H1 (cell line): ENCODE measurements around the gene NPSR1. TPM values are rescaled to one million over a fixed set of nuclear protein-coding genes. Genes with fewer than 3 reads are reported as not detected.

ENCODE experiments used
- CTCF ChIA-PET: fragments of 300-600 bp; sonication (Branson Sonifier 250); formaldehyde crosslinking; loops from one replicate; lab custom pipeline; 2021; ENCODE audit not compliant: partially characterized antibody; lab: Charles Lee
- POLR2A ChIA-PET: fragments of 300-600 bp; sonication (Branson Sonifier 250); formaldehyde crosslinking; loops from one replicate; lab custom pipeline; 2021; ENCODE audit warnings: inconsistent platforms; ENCODE audit not compliant: partially characterized antibody; lab: Charles Lee
- DNase-seq, 2 experiments: peaks; one replicate each; pipeline versions ENCODE4 v3.0.0 to v3.0.0-alpha.2; 2010 to 2022; ENCODE audit warnings: low spot score in 2 of 2, low read depth in 1 of 2, mixed read lengths in 1 of 2
- FAIRE-seq: peaks from 2 replicates; lab custom pipeline; 2011; peaks lifted over from hg19 to GRCh38; lab: Jason Lieb, UNC
- H2AFZ ChIP-seq: 2 replicates; pipeline ENCODE4 v1.8.1; 2012; ENCODE audit warnings: low read length, inconsistent platforms
- H2AK5ac ChIP-seq: 2 replicates; pipeline ENCODE4 v1.6.1; 2013; ENCODE audit warnings: low read depth, low read length
- H2BK120ac ChIP-seq: replicated peaks from 2 replicates; pipeline ENCODE3; 2013; ENCODE audit warnings: low read depth, low read length, inconsistent platforms
- H2BK12ac ChIP-seq: 2 replicates; pipeline ENCODE4 v1.6.1; 2013; ENCODE audit warnings: low read depth, low read length
- H2BK15ac ChIP-seq: 2 replicates; pipeline ENCODE4 v1.6.1; 2013; ENCODE audit warnings: low read length
- H2BK20ac ChIP-seq: 2 replicates; pipeline ENCODE4 v1.6.1; 2013; ENCODE audit warnings: low read length
- H2BK5ac ChIP-seq: 2 replicates; pipeline ENCODE4 v1.6.1; 2013; ENCODE audit warnings: low read depth, low read length
- H3K14ac ChIP-seq: 2 replicates; pipeline ENCODE4 v1.6.1; 2013; ENCODE audit warnings: inconsistent platforms; ENCODE audit not compliant: insufficient read length
- H3K18ac ChIP-seq: 2 replicates; pipeline ENCODE4 v1.6.1; 2013; ENCODE audit warnings: low read length; ENCODE audit errors: extremely low read depth
- H3K23ac ChIP-seq: 2 replicates; pipeline ENCODE4 v1.6.1; 2013; ENCODE audit warnings: inconsistent platforms; ENCODE audit not compliant: insufficient read length
- H3K23me2 ChIP-seq: 2 replicates; pipeline ENCODE4 v1.6.1; 2013; ENCODE audit warnings: low read depth, low read length
- H3K27ac ChIP-seq: 2 replicates; pipeline ENCODE4 v1.6.1; 2011; ENCODE audit warnings: low read depth, low read length, inconsistent platforms
- H3K27me3 ChIP-seq, 4 experiments: replicated peaks in 1 of 4; 1 replicate in 1 of 4; 2 replicates in 3 of 4; pipeline versions ENCODE4 v1.6.1 to v1.8.1; 2011 to 2013; ENCODE audit warnings: low read length in 3 of 4, mild to moderate bottlenecking in 3 of 4, inconsistent platforms in 2 of 4, mixed read lengths in 2 of 4, moderate library complexity in 1 of 4; ENCODE audit not compliant: control insufficient read depth in 3 of 4, insufficient read depth in 3 of 4; ENCODE audit errors: extremely low read depth in 1 of 4
- H3K36me3 ChIP-seq, 4 experiments: 2 replicates each; pipeline versions ENCODE4 v1.6.1 to v1.8.1; 2011 to 2013; ENCODE audit warnings: mild to moderate bottlenecking in 4 of 4, low read length in 3 of 4, moderate library complexity in 2 of 4, control low read depth in 1 of 4, inconsistent platforms in 1 of 4; ENCODE audit not compliant: insufficient read depth in 4 of 4, control insufficient read depth in 2 of 4
- H3K4ac ChIP-seq: replicated peaks from 2 replicates; pipeline ENCODE3; 2013; ENCODE audit warnings: low read length, low read depth, mixed read lengths, inconsistent platforms; ENCODE audit not compliant: insufficient read length
- H3K4me1 ChIP-seq, 4 experiments: replicated peaks in 1 of 4; 1 replicate in 1 of 4; 2 replicates in 3 of 4; pipeline versions ENCODE4 v1.6.1 to v1.8.1; 2011 to 2013; ENCODE audit warnings: low read length in 3 of 4, inconsistent platforms in 2 of 4, mixed read lengths in 1 of 4; ENCODE audit not compliant: insufficient read depth in 4 of 4, control insufficient read depth in 3 of 4
- H3K4me2 ChIP-seq, 2 experiments: 2 replicates each; pipeline versions ENCODE4 v1.6.1 to v1.8.1; 2011 to 2013; ENCODE audit warnings: low read depth in 2 of 2, low read length in 2 of 2, control low read depth in 1 of 2, inconsistent platforms in 1 of 2, mild to moderate bottlenecking in 1 of 2; ENCODE audit not compliant: insufficient read depth in 1 of 2
- H3K4me3 ChIP-seq, 4 experiments: fragments of 200-600, 300-600 bp in 1 of 4; sonication (generic), shearing (Covaris generic), sonication (Bioruptor Twin) in 1 of 4; 2 replicates each; pipeline versions ENCODE4 v1.5.1 to v1.8.1; 2011 to 2016; ENCODE audit warnings: low read length in 4 of 4, low read depth in 3 of 4, control low read depth in 2 of 4, inconsistent platforms in 2 of 4, mild to moderate bottlenecking in 2 of 4, mixed read lengths in 1 of 4, moderate library complexity in 1 of 4; ENCODE audit not compliant: insufficient read depth in 2 of 4; ENCODE audit errors: extremely low read depth in 1 of 4
- H3K56ac ChIP-seq: replicated peaks from 2 replicates; pipeline ENCODE3; 2013; ENCODE audit warnings: low read depth, mild to moderate bottlenecking, mixed read lengths, low read length, inconsistent platforms; ENCODE audit not compliant: insufficient read length
- H3K79me1 ChIP-seq: 2 replicates; pipeline ENCODE4 v1.6.1; 2013; ENCODE audit warnings: low read depth, low read length, control low read depth
- H3K79me2 ChIP-seq, 2 experiments: 2 replicates each; pipeline versions ENCODE4 v1.6.1 to v1.8.1; 2012 to 2013; ENCODE audit warnings: low read length in 2 of 2, mild to moderate bottlenecking in 2 of 2, inconsistent platforms in 1 of 2; ENCODE audit not compliant: insufficient read depth in 2 of 2, control insufficient read depth in 1 of 2
- H3K9ac ChIP-seq, 4 experiments: replicated peaks in 1 of 4; 1 replicate in 1 of 4; 2 replicates in 3 of 4; pipeline versions ENCODE4 v1.6.1 to v1.8.1; 2011 to 2013; ENCODE audit warnings: low read depth in 3 of 4, low read length in 3 of 4, control low read depth in 2 of 4, mild to moderate bottlenecking in 2 of 4, moderate library complexity in 2 of 4, inconsistent platforms in 1 of 4; ENCODE audit errors: extremely low read depth in 1 of 4
- H3K9me3 ChIP-seq, 2 experiments: 2 replicates each; pipeline versions ENCODE4 v1.6.1 to v1.8.1; 2012 to 2013; ENCODE audit warnings: mild to moderate bottlenecking in 2 of 2, moderate library complexity in 2 of 2, control low read depth in 1 of 2, inconsistent platforms in 1 of 2, low read depth in 1 of 2, low read length in 1 of 2, mixed read lengths in 1 of 2; ENCODE audit not compliant: insufficient read depth in 2 of 2
- H4K20me1 ChIP-seq, 2 experiments: replicated peaks in 1 of 2; 2 replicates each; pipeline versions ENCODE3 to v1.8.1; 2011 to 2013; ENCODE audit warnings: inconsistent platforms in 2 of 2, low read length in 2 of 2, mild to moderate bottlenecking in 1 of 2; ENCODE audit not compliant: insufficient read depth in 2 of 2, control insufficient read depth in 1 of 2
- H4K5ac ChIP-seq: 2 replicates; pipeline ENCODE4 v1.6.1; 2013; ENCODE audit warnings: low read length, low read depth, mixed read lengths, inconsistent platforms; ENCODE audit not compliant: insufficient read length
- H4K8ac ChIP-seq: 2 replicates; pipeline ENCODE4 v1.8.0; 2013; ENCODE audit warnings: mild to moderate bottlenecking, moderate library complexity, low read length, inconsistent platforms; ENCODE audit not compliant: insufficient read depth; ENCODE audit errors: extremely low read depth
- H4K91ac ChIP-seq: replicated peaks from 2 replicates; pipeline ENCODE3; 2013; ENCODE audit warnings: low read length, mixed read lengths, inconsistent platforms; ENCODE audit not compliant: insufficient read length
- HDAC2 ChIP-seq, 2 experiments: fragments of 300-600 bp in 1 of 2; sonication (generic) in 1 of 2; IDR thresholded peaks; 2 replicates each; pipeline ENCODE4 v1.6.1; 2011 to 2012; ENCODE audit warnings: low read depth in 2 of 2, low read length in 2 of 2, mild to moderate bottlenecking in 2 of 2, moderate library complexity in 2 of 2, borderline replicate concordance in 1 of 2, inconsistent platforms in 1 of 2
- HDAC6 ChIP-seq: IDR thresholded peaks from one replicate; pipeline ENCODE4 v1.7.1; 2012; ENCODE audit warnings: low read depth, mild to moderate bottlenecking, inconsistent platforms, low read length, moderate library complexity
- WGBS, 2 experiments: shearing (Covaris generic) in 1 of 2; methylation state at CpG; one replicate each; pipeline versions ENCODE4 v1.1.6 to v1.1.7; 2013 to 2015; ENCODE audit warnings: low lambda C conversion rate in 2 of 2, mixed read lengths in 2 of 2, inconsistent platforms in 1 of 2, low coverage in 1 of 2, missing lambda C conversion rate in 1 of 2; ENCODE audit not compliant: insufficient replicate concordance in 2 of 2, insufficient coverage in 1 of 2, insufficient read length in 1 of 2; ENCODE audit errors: extremely low coverage in 1 of 2, missing lambda C conversion rate in 1 of 2; 5-methylcytosine and 5-hydroxymethylcytosine counted together
- polyA plus RNA-seq, 7 experiments: library from polyadenylated mRNA; depleted of rRNA in 3 of 7; stranded (reverse) in 5 of 7; unstranded in 2 of 7; fragments of >200 nt in 5 of 7; fragments of 200-250 nt in 2 of 7; gene quantifications; 1 replicate in 5 of 7; 2 replicates in 1 of 7; 4 replicates in 1 of 7; pipeline versions ENCODE4 v1.2.1 to v1.2.3, GENCODE V29; 2011 to 2013; ENCODE audit warnings: missing spikeins in 2 of 7, mixed read lengths in 2 of 7
- total RNA-seq: library from RNA; stranded (reverse); fragmentation: NEBNext Ultra II Directional; extraction: Animal tissue kit (Norgen Biotek cat#: 25700); gene quantifications from 2 replicates; pipeline ENCODE4 v1.2.1, GENCODE V29; 2021

NPSR1 gene
- total and polyA plus RNA-seq, 2 of the 8 experiments (the other 6 are each of a cell fraction or from before 2014, with no cell fraction given), result not detected

DNA sequence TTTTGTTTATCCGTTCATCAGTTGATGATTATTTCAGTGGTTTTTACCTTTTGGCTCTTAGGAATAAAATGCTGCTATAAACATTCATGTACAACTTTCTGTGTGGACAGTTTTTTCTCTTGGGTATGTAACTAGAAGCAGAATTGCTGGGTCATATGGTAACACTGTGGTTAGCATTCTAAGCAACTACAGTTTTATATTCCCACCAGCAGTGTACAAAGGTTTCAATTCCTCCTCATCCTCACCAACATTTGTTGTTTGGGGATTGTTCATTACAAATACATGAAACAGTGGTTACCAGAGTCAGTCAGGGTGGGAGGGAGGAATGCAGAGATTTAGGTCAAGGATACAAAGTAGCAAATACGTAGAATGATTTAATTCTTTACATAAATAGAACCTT, 97.0 kb downstream of the NPSR1 start:
- Histone ChIP-seq H2BK12ac (no peak overlapping the region), H3K23ac (no peak overlapping the region), H3K79me2 (no peaks in the 10 kb centered on the region), H3K18ac (no peak overlapping the region), H4K20me1 (no peaks in the 10 kb centered on the region), H2BK20ac (no peak overlapping the region), H4K5ac (no peak overlapping the region), H2BK120ac (no peak overlapping the region), H2AFZ (no peak overlapping the region), H3K36me3 (no peaks in the 10 kb centered on the region), H3K4me2 (no peak overlapping the region), H3K27ac (no peak overlapping the region), H3K56ac (no peak overlapping the region), H3K9ac (no peak overlapping the region), H3K23me2 (no peaks in the 10 kb centered on the region), H3K4me3 (no peak overlapping the region), H3K79me1 (no peaks in the 10 kb centered on the region), H2BK15ac (no peak overlapping the region), H2BK5ac (no peak overlapping the region), H4K91ac (no peak overlapping the region), H3K4ac (no peak overlapping the region), H3K4me1 (no peaks in the 10 kb centered on the region; a peak in 2 of 7 replicates), H4K8ac (no peak overlapping the region), H3K14ac (no peak overlapping the region), H2AK5ac (no peak overlapping the region), H3K27me3 (no peaks in the 10 kb centered on the region), H3K9me3 (no peaks in the 10 kb centered on the region)
- POLR2A ChIA-PET, result no interaction called here
- no peak for DNase-seq
- 98% methylated on average over 2 of the region's 2 CpGs; no CpG with 5 or more reads in 1 of the 2 experiments for WGBS, 2 experiments
- CTCF ChIA-PET, result interaction anchor here (0.6 to 0.8 kb wide), 2 partner anchors 15 to 57 kb away, joined by 3 to 4 read pairs; no protein-coding TSS in a partner anchor
- FAIRE-seq, result no peak
- TF ChIP-seq HDAC6 (no peak), HDAC2 (IDR thresholded peaks at IDR 0.05; ENCODE audit: borderline replicate concordance in 1 of 2, low read depth in 2 of 2, low read length in 2 of 2) (no peak)
